Stimulated activated naive B cell treated with anti-CD40 and anti-IgM and Interleukin-4, amounts not matched to agents 10 μg/mL and 1 μg/mL and 100 μg/mL, for 72 hours (primary cell): ENCODE results near the gene PTPN14.

Experiments used
- ATAC-seq, 2 donors: fragments of 150-1000 bp; cut with Tn5 transposase; replicated peaks; 2 replicates each; pipeline ENCODE4 v1.10.0; 2021; ENCODE audit warnings: moderate library complexity in 1 of 2
- DNase-seq: peaks from one replicate; pipeline ENCODE4 v3.0.0; 2021
- H3K27ac Mint-ChIP-seq: one replicate; pipeline ENCODE4 v1.8.0; 2022; ENCODE audit warnings: mild to moderate bottlenecking, mixed read lengths
- H3K27me3 Mint-ChIP-seq, 2 donors: one replicate each; pipeline ENCODE4 v1.8.0; 2022; ENCODE audit warnings: mixed read lengths in 2 of 2
- H3K36me3 Mint-ChIP-seq, 2 donors: one replicate each; pipeline ENCODE4 v1.8.0; 2022; ENCODE audit warnings: mixed read lengths in 2 of 2, mild to moderate bottlenecking in 1 of 2
- H3K4me1 Mint-ChIP-seq, 2 donors: one replicate each; pipeline ENCODE4 v1.8.0; 2022; ENCODE audit warnings: mixed read lengths in 2 of 2, mild to moderate bottlenecking in 1 of 2
- H3K4me3 Mint-ChIP-seq, 2 donors: one replicate each; pipeline ENCODE4 v1.8.0; 2022; ENCODE audit warnings: mild to moderate bottlenecking in 2 of 2, mixed read lengths in 2 of 2, moderate library complexity in 1 of 2
- H3K9me3 Mint-ChIP-seq, 2 donors: one replicate each; pipeline ENCODE4 v1.8.0; 2022; ENCODE audit warnings: mixed read lengths in 2 of 2, mild to moderate bottlenecking in 1 of 2

Gene PTPN14

GRCh38 chr1:214425716-214426425 is 125.5 kb downstream of the PTPN14 start:
- no peaks in the 10 kb centered on the region for H3K36me3 Mint-ChIP-seq
- H3K4me1 Mint-ChIP-seq: peaks cover 12 to 15% of the 10 kb centered on the region in 2 donors
- ATAC-seq: no peak
- no peak for DNase-seq
- no peak overlapping the region for H3K4me3 Mint-ChIP-seq
- H3K27ac Mint-ChIP-seq: no peak overlapping the region
- H3K27me3 Mint-ChIP-seq: peaks cover 7 to 9% of the 10 kb centered on the region in 2 donors
- H3K9me3 Mint-ChIP-seq: peaks cover 3 to 4% of the 10 kb centered on the region in 2 donors

- Mint-ChIP-seq H3K4me3 (no peak overlapping the region), H3K4me1 (peaks cover 12 to 15% of the 10 kb centered on the region in 2 donors), H3K9me3 (peaks cover 3 to 4% of the 10 kb centered on the region in 2 donors), H3K27ac (no peak overlapping the region), H3K27me3 (peaks cover 7 to 9% of the 10 kb centered on the region in 2 donors), H3K36me3 (no peaks in the 10 kb centered on the region)
- DNase-seq: no peak
- no peak for ATAC-seq
Observed at GRCh38 chr1:214425101-214425500, 126.3 kb downstream of the PTPN14 start.

GRCh38 chr1:214423045-214423444 is 128.4 kb downstream of the PTPN14 start:
- Mint-ChIP-seq H3K9me3 (peaks cover 3 to 4% of the 10 kb centered on the region in 2 donors), H3K27ac (no peak overlapping the region), H3K4me1 (peaks cover 7 to 8% of the 10 kb centered on the region in 2 donors), H3K36me3 (no peaks in the 10 kb centered on the region), H3K27me3 (peaks cover 7 to 9% of the 10 kb centered on the region in 2 donors), H3K4me3 (no peak overlapping the region)
- ATAC-seq: no peak
- no peak for DNase-seq

- peaks cover 3 to 4% of the 10 kb centered on the region in 2 donors for H3K9me3 Mint-ChIP-seq
- DNase-seq: no peak
- H3K36me3 Mint-ChIP-seq: no peaks in the 10 kb centered on the region
- ATAC-seq: no peak
- H3K27ac Mint-ChIP-seq: no peak overlapping the region
- peaks cover 7 to 9% of the 10 kb centered on the region in 2 donors for H3K27me3 Mint-ChIP-seq
- no peak overlapping the region for H3K4me3 Mint-ChIP-seq
- H3K4me1 Mint-ChIP-seq: no peaks in the 10 kb centered on the region
Observed at GRCh38 chr1:214422137-214422671, 129.2 kb downstream of the PTPN14 start.

GRCh38 chr1:214420833-214421232 is 130.6 kb downstream of the PTPN14 start:
- Mint-ChIP-seq H3K4me1 (no peaks in the 10 kb centered on the region), H3K4me3 (no peak overlapping the region), H3K9me3 (peaks cover 3 to 4% of the 10 kb centered on the region in 2 donors), H3K27me3 (peaks cover 7 to 9% of the 10 kb centered on the region in 2 donors), H3K27ac (no peak overlapping the region), H3K36me3 (no peaks in the 10 kb centered on the region)
- DNase-seq (no peak), ATAC-seq (no peak)

GRCh38 chr1:214420341-214420740 is 131.1 kb downstream of the PTPN14 start:
- ATAC-seq (no peak), DNase-seq (no peak)
- Mint-ChIP-seq H3K36me3 (no peaks in the 10 kb centered on the region), H3K9me3 (peaks cover 3 to 4% of the 10 kb centered on the region in 2 donors), H3K27me3 (peaks cover 7 to 8% of the 10 kb centered on the region in 2 donors), H3K4me3 (no peak overlapping the region), H3K4me1 (no peaks in the 10 kb centered on the region), H3K27ac (no peak overlapping the region)

- H3K36me3 Mint-ChIP-seq: no peaks in the 10 kb centered on the region
- no peak overlapping the region for H3K27ac Mint-ChIP-seq
- peaks cover 0 to 6% of the 10 kb centered on the region in 2 donors for H3K27me3 Mint-ChIP-seq
- no peak for ATAC-seq
- no peak for DNase-seq
- no peaks in the 10 kb centered on the region for H3K4me1 Mint-ChIP-seq
- H3K4me3 Mint-ChIP-seq: no peak overlapping the region
- H3K9me3 Mint-ChIP-seq: peaks cover 3 to 4% of the 10 kb centered on the region in 2 donors
Observed at GRCh38 chr1:214419650-214420049, 131.8 kb downstream of the PTPN14 start.

GRCh38 chr1:214418391-214418790 is 133.0 kb downstream of the PTPN14 start:
- no peaks in the 10 kb centered on the region for H3K36me3 Mint-ChIP-seq

GRCh38 chr1:214417545-214418210 is 133.7 kb downstream of the PTPN14 start:
- H3K27ac Mint-ChIP-seq: no peak overlapping the region
- peaks cover 3 to 4% of the 10 kb centered on the region in 2 donors for H3K9me3 Mint-ChIP-seq
- peaks cover 0 to 6% of the 10 kb centered on the region in 2 donors for H3K27me3 Mint-ChIP-seq
- no peaks in the 10 kb centered on the region for H3K4me1 Mint-ChIP-seq
- H3K36me3 Mint-ChIP-seq: no peaks in the 10 kb centered on the region
- no peak for DNase-seq
- ATAC-seq: no peak
- H3K4me3 Mint-ChIP-seq: no peak overlapping the region

More at GRCh38 chr1:214418391-214418790, 133.0 kb downstream of the PTPN14 start:
- no peak overlapping the region for H3K27ac Mint-ChIP-seq
- peaks cover 0 to 6% of the 10 kb centered on the region in 2 donors for H3K27me3 Mint-ChIP-seq
- no peaks in the 10 kb centered on the region for H3K4me1 Mint-ChIP-seq
- H3K4me3 Mint-ChIP-seq: no peak overlapping the region
- no peak for ATAC-seq
- DNase-seq: no peak
- peaks cover 3 to 4% of the 10 kb centered on the region in 2 donors for H3K9me3 Mint-ChIP-seq

GRCh38 chr1:214416858-214417257 is 134.5 kb downstream of the PTPN14 start:
- no peak overlapping the region for H3K27ac Mint-ChIP-seq
- ATAC-seq: no peak
- no peak overlapping the region for H3K4me3 Mint-ChIP-seq
- no peaks in the 10 kb centered on the region for H3K4me1 Mint-ChIP-seq
- H3K36me3 Mint-ChIP-seq: no peaks in the 10 kb centered on the region
- peaks cover 3 to 4% of the 10 kb centered on the region in 2 donors for H3K9me3 Mint-ChIP-seq
- no peak for DNase-seq
- peaks cover 0 to 6% of the 10 kb centered on the region in 2 donors for H3K27me3 Mint-ChIP-seq

GRCh38 chr1:214416417-214416816 is 135.0 kb downstream of the PTPN14 start:
- no peak overlapping the region for H3K4me3 Mint-ChIP-seq
- H3K27me3 Mint-ChIP-seq: peaks cover 0 to 6% of the 10 kb centered on the region in 2 donors
- H3K36me3 Mint-ChIP-seq: no peaks in the 10 kb centered on the region
- no peaks in the 10 kb centered on the region for H3K9me3 Mint-ChIP-seq
- no peak for DNase-seq
- H3K4me1 Mint-ChIP-seq: no peaks in the 10 kb centered on the region
- no peak overlapping the region for H3K27ac Mint-ChIP-seq
- ATAC-seq: no peak

GRCh38 chr1:214415131-214415530 is 136.3 kb downstream of the PTPN14 start:
- DNase-seq: no peak
- Mint-ChIP-seq H3K4me1 (no peaks in the 10 kb centered on the region), H3K27me3 (peaks cover 0 to 6% of the 10 kb centered on the region in 2 donors), H3K9me3 (no peaks in the 10 kb centered on the region), H3K36me3 (no peaks in the 10 kb centered on the region), H3K27ac (no peak overlapping the region), H3K4me3 (no peak overlapping the region)
- no peak for ATAC-seq

GRCh38 chr1:214414691-214415090 is 136.7 kb downstream of the PTPN14 start:
- ATAC-seq: no peak
- Mint-ChIP-seq H3K4me3 (no peak overlapping the region), H3K27ac (no peak overlapping the region), H3K27me3 (peaks cover 0 to 6% of the 10 kb centered on the region in 2 donors), H3K9me3 (no peaks in the 10 kb centered on the region), H3K4me1 (no peaks in the 10 kb centered on the region), H3K36me3 (no peaks in the 10 kb centered on the region)
- DNase-seq: no peak

- no peak overlapping the region for H3K27ac Mint-ChIP-seq
- no peaks in the 10 kb centered on the region for H3K4me1 Mint-ChIP-seq
- ATAC-seq (no peak), DNase-seq (no peak)
- peaks cover 0 to 6% of the 10 kb centered on the region in 2 donors for H3K27me3 Mint-ChIP-seq
- no peaks in the 10 kb centered on the region for H3K9me3 Mint-ChIP-seq
- no peaks in the 10 kb centered on the region for H3K36me3 Mint-ChIP-seq
- no peak overlapping the region for H3K4me3 Mint-ChIP-seq
Observed at GRCh38 chr1:214413315-214413714, 138.1 kb downstream of the PTPN14 start.
